Hepatic stellate cell (primary cell): ENCODE data around the gene PA2G4.

Source experiments
- DNase-seq: peaks from one replicate; pipeline ENCODE4 v3.0.0; 2011; ENCODE audit warnings: low spot score

PA2G4 gene

GRCh38 chr12:56126732-56127239 is 22.4 kb downstream of the PA2G4 start:
- DNase-seq: no peak

- no peak for DNase-seq
Measured at GRCh38 chr12:56127485-56127887, 23.1 kb downstream of the PA2G4 start.

GRCh38 chr12:56127888-56128669 is 23.7 kb downstream of the PA2G4 start, which contains the start of gene ESYT1:
Gene ESYT1 (plus strand): TSS chr12:56128267. CDS start chr12:56128320, 53 bp downstream.
- DNase-seq: peak; percentile 98

- peak; percentile 47 for DNase-seq
Measured at GRCh38 chr12:56128670-56129205, 24.4 kb downstream of the PA2G4 start.

GRCh38 chr12:56129206-56129941 is 25.0 kb downstream of the PA2G4 start:
- peak; percentile 60 for DNase-seq

GRCh38 chr12:56129942-56130495 is 25.7 kb downstream of the PA2G4 start:
- DNase-seq: no peak

GRCh38 chr12:56130876-56131275 is 26.5 kb downstream of the PA2G4 start:
- DNase-seq: no peak

- no peak for DNase-seq
Measured at GRCh38 chr12:56134897-56135296, 30.5 kb downstream of the PA2G4 start.

- DNase-seq: no peak
Measured at GRCh38 chr12:56137853-56138571, 33.7 kb downstream of the PA2G4 start.

- DNase-seq: no peak
Measured at GRCh38 chr12:56141946-56142784, 37.8 kb downstream of the PA2G4 start.

GRCh38 chr12:56143217-56143616 is 38.9 kb downstream of the PA2G4 start:
- DNase-seq: no peak

GRCh38 chr12:56143870-56144269 is 39.5 kb downstream of the PA2G4 start:
- DNase-seq: no peak

- DNase-seq: no peak
Measured at GRCh38 chr12:56145217-56145616, 40.9 kb downstream of the PA2G4 start.

- no peak for DNase-seq
Measured at GRCh38 chr12:56146492-56147460, 42.4 kb downstream of the PA2G4 start.

GRCh38 chr12:56150563-56150962 is 46.2 kb downstream of the PA2G4 start:
- DNase-seq: no peak

GRCh38 chr12:56151672-56152131 is 47.3 kb downstream of the PA2G4 start:
- no peak for DNase-seq

- peak; percentile 95 for DNase-seq
Measured at GRCh38 chr12:56152132-56152755, 47.9 kb downstream of the PA2G4 start, which contains the start of gene MYL6B. Gene MYL6B (plus strand): TSS chr12:56152587. CDS start chr12:56153919, 1,332 bp downstream.

- DNase-seq: no peak
Measured at GRCh38 chr12:56152756-56153677, 48.7 kb downstream of the PA2G4 start.
